GM21723 (cell line): ENCODE results near the gene UNC119.

ENCODE experiments used
- ATAC-seq: cut with Tn5 transposase; IDR thresholded peaks from one replicate; pipeline ENCODE4 v1.9.1; 2021; ENCODE audit warnings: mild to moderate bottlenecking, moderate library complexity; ENCODE audit not compliant: unreplicated experiment

UNC119 gene

GRCh38 chr17:28573521-28573920 is 21.1 kb upstream of the UNC119 start:
- ATAC-seq: no peak

- ATAC-seq: no peak
Observed at GRCh38 chr17:28573040-28573380, 20.6 kb upstream of the UNC119 start.

- no peak for ATAC-seq
Observed at GRCh38 chr17:28572259-28573039, 20.0 kb upstream of the UNC119 start.

GRCh38 chr17:28571361-28572122 is 19.1 kb upstream of the UNC119 start, which contains the start of gene PIGS:
PIGS (minus strand) TSS chr17:28571524; CDS start chr17:28571496, 28 bp downstream.
- ATAC-seq: peak; percentile 83

DNA sequence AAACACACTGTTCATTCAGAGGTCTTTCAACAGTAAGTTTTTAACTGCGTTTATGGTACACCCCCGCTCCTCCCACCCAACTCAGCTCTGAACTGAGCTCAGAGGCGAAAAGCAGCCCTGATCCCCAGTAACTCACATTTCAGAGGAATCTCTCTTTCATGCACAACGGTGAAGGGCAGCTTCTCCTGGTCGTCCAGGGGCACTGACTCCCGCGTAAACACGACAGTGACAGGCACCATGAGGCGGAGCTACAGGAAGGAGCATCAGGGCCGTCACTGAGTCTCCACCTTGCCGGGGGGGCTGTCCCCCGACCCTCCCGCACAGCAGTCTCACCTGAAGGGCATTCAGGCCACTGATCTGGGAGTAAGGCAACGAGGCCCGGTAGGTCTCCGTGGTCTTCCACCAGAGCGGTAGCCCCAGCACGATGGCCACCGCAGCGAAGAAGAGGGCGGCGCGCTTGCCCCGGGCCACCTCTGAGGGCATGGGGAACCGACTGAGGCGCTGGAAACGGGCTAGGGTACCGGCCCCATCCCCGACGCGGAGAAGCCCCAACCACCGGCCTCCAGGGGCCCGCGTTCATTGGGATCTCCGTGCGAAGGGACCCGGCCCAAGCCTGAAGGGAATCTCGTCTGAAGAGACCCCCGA is 18.4 kb upstream of the UNC119 start:
- ATAC-seq: peak; percentile 27

DNA sequence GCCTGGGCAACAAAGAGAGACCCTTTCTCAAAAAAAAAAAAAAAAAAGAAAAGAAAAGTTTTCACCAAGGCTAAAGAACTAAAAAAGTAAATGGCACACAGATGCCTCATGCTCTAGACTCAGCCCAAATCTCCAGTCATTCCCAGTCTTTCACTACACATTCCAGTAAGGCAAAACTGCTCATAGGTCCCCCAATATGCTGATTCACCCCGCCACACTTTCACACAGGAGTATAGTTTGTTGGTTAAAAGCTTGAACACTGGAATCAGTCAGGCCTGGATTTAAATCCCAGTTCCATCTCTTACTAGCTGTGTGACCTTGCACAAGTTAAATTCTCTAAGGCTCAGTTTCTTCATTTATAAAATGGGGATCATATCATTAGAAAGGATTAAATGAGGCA is 17.0 kb upstream of the UNC119 start:
- no peak for ATAC-seq

- no peak for ATAC-seq
Observed at GRCh38 chr17:28567604-28568003, 15.2 kb upstream of the UNC119 start.

DNA sequence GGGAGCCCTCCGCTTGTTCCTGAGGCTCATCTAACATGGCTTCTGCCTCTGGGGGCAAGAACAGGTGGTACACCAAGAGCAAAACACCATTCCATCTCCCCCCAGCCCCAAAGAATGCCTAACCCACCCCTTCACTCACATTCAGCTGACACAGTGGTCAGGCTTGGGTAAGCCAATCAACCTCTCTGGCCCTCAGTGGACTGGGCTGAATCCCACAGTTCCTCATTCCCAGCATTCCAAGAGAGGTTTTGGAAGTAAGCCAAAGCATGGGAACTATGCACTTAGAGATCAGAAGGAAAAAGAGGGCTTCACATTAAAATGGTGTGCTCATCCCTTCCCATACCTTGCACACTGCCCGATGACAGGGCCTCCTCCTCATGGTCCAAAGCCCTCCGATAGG is 11.1 kb upstream of the UNC119 start:
- no peak for ATAC-seq

DNA sequence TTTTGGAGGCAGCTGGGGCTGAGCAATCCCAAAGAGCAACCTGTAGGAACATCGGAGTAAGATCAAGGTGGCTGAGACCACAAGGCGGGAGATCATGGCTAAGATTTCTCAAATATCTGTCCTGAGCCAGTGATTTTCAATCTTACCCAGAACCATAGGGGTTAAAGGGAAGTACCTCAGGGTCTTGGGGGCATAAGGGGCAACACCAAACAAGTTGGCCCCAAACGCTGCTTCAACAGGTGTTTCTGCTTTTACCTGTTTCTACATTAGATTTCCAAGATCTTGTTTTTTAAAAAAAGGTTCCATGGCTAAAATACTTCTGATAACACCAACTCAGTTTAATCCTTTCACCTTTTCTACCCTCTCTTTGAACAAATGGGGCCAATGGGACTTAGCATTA is 2.6 kb upstream of the UNC119 start:
- ATAC-seq: no peak

GRCh38 chr17:28554565-28554964 is 2.1 kb upstream of the UNC119 start:
- ATAC-seq: no peak

GRCh38 chr17:28553000-28553505 is 629 bp upstream of the UNC119 start:
- no peak for ATAC-seq

DNA sequence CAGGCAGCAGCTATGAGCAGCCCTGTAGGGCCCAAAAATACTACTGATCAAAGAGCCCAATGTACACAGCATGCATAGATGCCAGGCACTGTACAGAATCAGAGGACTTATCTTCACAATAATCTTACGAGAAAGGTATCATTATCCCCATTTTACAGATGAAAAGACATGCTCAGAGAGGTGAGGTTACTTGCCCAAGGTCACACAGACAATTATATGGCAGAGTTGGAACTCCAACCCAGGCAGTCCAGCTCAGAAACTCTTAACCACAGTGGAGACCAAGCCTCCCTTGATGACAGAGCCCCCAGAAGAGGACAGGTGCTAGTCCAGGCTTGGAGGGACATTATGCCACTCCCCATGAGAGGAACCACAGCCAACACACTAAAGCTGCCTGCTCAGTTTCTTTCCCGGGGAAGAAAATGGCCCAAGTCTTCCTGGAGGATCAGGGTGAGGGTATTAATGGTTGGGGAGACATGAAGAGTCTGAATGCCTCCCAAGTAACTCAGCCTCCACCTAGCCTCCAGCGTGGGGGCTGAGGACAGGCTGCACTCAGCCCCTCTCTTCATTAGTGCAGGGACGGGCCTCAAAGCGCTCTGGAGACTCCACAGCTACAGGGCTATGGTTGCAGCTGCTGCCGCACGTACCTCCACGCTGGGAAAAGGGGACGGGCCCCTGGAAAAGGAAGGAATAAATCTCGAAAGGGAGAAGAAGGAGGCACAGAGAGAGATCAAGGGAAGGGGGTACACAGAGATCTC is 826 bp downstream of the UNC119 start:
- ATAC-seq: no peak

DNA sequence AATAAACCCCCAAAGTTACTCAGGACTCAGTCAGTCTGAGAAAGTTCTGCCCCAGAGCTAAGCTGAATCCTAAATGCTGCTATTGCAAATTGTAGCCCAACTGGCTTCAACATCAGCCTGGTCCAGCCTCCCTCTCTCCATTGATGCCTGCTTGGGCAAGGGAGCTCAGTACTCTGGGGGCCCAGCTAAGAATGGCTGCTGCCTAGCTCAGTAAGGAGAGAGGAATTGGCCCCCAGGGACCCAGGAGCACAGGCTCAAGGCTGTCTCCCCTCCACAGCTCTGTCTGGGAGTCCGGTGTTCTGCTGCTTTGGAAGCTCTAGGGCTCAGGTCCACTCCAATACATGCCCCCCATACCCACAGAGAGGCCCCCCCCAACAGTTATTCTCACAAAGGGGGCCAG is 1.6 kb downstream of the UNC119 start:
- ATAC-seq: no peak

DNA sequence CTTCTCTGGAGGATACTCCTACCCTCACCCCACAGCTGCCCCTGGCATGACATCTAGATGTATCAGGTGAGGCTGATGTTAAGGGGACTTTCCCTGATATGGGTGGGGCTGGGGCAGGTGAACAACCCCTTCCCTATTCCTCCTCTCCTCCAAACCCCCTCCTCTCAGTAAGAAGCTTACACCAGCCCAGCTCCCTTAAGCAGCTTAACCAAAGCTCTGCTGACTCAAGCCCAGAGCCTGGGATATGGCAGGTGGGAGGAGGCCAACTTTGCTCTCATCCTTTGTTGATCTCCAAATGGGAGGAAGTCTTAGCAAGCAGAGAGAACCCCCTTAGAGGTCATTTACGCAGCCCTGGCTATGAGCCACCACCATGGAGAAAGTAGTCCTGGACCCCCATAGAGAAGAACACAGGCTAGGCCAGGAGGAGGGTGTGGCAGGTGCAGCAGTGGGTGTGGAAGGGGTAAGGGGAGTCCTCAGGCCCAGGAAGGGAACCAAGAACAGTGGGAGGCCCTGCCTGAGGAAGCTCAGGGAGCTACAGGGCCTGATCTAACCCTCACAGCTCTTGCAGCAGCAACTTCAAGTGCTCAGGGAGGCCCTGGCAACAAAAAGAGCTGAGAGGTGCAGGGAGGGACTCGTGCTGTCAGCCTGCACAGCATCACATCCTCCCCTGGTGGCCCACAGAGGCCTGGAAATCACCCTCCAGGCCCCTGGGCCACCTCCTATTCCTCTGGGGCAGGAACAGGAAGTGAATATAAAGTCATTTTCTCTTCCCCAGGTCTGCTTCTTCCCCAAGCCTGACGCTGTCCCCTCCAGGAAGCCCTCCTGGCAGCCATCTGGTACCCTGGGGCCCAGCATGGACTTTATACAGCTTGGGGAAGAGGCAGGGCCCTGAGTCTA is 2.9 kb downstream of the UNC119 start:
- ATAC-seq: no peak

DNA sequence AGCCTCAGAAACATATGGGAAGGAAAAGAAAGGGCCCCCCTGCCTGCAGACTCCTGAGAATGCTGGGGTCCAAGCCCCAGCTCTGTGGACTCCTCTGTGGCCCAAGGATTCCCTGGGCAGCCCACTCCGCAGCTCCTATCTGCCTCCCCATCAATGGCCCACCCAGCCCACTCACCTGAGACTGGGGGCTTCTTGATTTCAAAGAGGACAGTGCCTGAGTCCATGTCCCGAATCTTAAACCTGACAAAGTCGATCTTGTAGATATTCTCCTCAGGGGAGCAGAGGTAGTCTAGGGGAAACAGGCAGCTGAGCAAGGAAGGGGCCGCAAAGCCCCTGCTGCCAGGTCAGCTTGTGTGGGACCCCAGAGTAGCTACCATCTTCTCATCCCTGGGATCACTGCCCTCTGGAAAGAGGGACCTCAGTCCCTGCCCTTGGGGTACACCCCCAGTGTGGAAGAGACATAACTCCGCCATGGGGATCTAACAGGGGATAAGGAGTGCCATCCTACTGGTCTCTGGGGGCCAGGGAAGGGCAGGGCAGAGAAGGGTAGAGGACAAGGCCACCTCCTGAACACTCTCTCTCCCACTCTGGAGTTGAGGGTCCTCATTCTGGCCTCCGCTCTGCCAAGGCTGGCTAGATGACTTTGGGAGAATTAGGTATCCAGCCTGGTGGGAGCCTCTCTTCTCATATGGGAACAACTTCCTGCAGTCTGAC is 3.9 kb downstream of the UNC119 start:
- no peak for ATAC-seq

- ATAC-seq: peak; percentile 41
Observed at GRCh38 chr17:28547623-28548416, 4.6 kb downstream of the UNC119 start.

DNA sequence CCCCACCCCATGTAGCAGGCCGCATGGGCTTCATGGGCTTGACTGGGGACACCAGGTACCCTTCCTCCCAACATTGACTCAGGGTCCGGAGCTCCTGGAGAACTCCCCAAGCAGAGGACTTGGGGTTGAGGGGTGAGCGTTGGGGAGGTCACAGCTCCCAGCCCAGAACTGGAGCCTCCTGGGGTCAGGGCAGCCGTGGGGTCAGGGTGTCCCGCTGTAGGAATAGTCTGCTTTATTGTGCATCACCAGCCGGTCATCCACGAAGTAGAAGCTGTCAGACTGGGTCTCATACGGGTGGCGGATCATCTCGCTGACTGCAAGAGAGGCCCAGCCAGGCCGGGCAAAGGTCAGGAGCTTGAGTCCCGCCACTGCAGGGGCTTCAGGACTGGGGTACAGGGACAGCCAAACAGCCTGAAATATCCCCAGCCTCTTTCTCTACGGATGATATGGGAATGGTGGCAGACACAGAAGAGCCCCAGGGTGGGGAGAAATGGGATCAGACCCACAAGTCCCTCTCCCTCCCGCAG is 5.3 kb downstream of the UNC119 start:
- ATAC-seq: no peak

DNA sequence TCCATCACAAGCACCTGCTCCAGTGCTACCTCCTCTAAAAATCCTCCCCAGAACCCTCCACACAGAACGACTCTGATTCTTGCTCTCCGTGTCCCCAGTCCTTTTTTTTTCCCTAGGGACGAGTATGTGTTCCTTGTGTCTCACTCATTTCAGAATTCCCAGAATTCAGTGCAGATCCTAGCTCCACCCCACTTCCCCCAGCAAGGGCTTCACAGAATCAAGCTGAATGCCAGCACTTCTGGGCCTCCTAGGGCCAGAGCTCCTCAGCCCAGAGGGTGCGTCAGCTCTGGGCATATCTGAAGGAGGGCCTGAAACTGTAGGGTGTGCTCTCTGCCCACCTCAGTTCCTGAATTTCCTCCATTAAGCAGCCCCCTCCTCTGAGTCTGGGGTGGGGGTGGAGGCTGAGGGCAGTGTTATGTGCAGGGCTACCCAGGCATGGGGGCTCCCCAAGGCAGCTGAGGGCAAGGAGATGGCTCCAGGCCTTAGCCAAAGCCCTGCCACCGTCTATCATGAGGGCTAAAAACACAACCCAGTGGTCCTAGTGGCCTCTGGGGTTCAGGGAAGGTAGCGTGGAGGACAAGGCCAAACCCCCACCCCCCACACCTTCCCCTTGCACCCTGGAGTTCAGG is 6.5 kb downstream of the UNC119 start:
- no peak for ATAC-seq
